HL-60 (cell line): ENCODE data around the gene NUP98.

Source experiments
- DNase-seq, 2 experiments: peaks; one replicate each; pipeline ENCODE4 v3.0.0-alpha.2; 2010 to 2020; ENCODE audit warnings: low read depth in 1 of 2, low spot score in 1 of 2
- H3K27ac ChIP-seq: fragments of 250-450 bp; sonication (Bioruptor Pico); replicated peaks from 2 replicates; pipeline ENCODE4 v1.5.1; 2020; ENCODE audit warnings: mild to moderate bottlenecking, moderate library complexity
- H3K27me3 ChIP-seq: fragments of 250-450 bp; sonication (Bioruptor Pico); 2 replicates; pipeline ENCODE4 v1.5.1; 2021; ENCODE audit warnings: mild to moderate bottlenecking, moderate library complexity; ENCODE audit not compliant: insufficient read depth, poor library complexity, severe bottlenecking
- H3K4me3 ChIP-seq: replicated peaks from 2 replicates; pipeline ENCODE4 v1.5.1; 2011; ENCODE audit warnings: mild to moderate bottlenecking, control low read depth, low read length; ENCODE audit not compliant: insufficient read depth
- GABPA ChIP-seq: IDR thresholded peaks from 2 replicates; pipeline ENCODE4 v1.6.1; 2012; ENCODE audit warnings: low read depth
- POLR2AphosphoS5 ChIP-seq: IDR thresholded peaks from 2 replicates; pipeline ENCODE4 v1.6.1; 2012; ENCODE audit warnings: low read depth
- SPI1 ChIP-seq: IDR thresholded peaks from 2 replicates; pipeline ENCODE4 v1.6.1; 2012; ENCODE audit warnings: low read depth, mild to moderate bottlenecking, borderline replicate concordance
- TF ChIP-seq, protein P1 (sequence below): IDR thresholded peaks from one replicate; pipeline ENCODE4 v1.5.1; 2011; ENCODE audit warnings: low read length, control low read depth, inconsistent platforms; ENCODE audit not compliant: insufficient read depth
- TF ChIP-seq, protein P2 (sequence below): IDR thresholded peaks from 2 replicates; pipeline ENCODE4 v1.6.1; 2012; ENCODE audit warnings: low read depth; ENCODE audit not compliant: insufficient replicate concordance

NUP98 gene

DNA sequence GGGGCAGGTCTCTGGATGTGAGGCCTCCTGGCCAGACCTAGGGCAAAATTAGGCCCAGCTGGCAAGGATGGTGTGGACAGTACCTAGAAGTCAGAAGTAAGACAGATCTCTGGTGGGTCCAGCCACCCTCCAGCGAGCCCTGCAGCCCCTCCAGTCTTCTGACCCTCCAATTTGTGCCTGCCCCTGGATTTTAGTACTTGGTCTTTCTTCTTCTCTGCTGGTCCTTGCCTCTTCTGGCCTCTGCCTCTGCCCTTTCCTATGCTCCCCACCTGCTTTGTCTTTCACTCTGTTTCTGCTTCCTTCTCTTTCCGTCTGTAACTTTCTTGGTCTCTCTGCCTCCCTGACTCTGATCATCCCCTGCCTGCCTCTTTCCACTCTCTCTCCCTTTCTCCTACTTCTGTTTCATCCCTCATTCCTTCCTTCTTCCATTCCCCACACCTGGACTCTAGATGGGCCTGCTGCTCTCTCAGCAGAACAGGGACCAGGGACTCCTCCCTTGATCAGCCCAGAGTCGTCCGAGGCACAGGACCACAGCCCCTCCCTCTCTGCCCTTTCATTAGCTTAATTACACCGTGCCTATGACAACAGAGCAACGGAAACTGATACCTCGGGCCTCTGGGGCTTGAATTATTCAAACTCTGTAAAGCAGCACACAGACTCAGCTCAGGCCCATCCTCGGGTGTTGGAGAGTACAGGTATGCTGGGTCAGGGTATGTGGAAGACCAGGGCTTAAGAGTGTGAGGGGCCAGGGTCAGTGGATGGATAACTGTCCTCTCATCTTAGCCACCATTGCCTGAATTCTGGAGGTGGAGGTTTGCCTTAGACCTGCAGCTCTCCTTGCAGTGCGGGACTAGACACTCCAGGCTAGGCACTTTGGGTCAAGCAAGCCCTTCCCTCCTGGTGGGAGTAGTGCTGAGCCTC is 125.8 kb downstream of the NUP98 start, which contains the start of gene CHRNA10:
TSS of gene CHRNA10 (minus strand) at position 51 of the 921 bp plus-strand sequence. CDS start 72 bp downstream, outside the sequence.
- DNase-seq: no peak
- no peak within 1 kb of the TSS for H3K4me3 ChIP-seq
- TF ChIP-seq POLR2AphosphoS5: no peak
- TF ChIP-seq SPI1: no peak
- TF ChIP-seq, protein P1, sequence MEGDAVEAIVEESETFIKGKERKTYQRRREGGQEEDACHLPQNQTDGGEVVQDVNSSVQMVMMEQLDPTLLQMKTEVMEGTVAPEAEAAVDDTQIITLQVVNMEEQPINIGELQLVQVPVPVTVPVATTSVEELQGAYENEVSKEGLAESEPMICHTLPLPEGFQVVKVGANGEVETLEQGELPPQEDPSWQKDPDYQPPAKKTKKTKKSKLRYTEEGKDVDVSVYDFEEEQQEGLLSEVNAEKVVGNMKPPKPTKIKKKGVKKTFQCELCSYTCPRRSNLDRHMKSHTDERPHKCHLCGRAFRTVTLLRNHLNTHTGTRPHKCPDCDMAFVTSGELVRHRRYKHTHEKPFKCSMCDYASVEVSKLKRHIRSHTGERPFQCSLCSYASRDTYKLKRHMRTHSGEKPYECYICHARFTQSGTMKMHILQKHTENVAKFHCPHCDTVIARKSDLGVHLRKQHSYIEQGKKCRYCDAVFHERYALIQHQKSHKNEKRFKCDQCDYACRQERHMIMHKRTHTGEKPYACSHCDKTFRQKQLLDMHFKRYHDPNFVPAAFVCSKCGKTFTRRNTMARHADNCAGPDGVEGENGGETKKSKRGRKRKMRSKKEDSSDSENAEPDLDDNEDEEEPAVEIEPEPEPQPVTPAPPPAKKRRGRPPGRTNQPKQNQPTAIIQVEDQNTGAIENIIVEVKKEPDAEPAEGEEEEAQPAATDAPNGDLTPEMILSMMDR: no peak
- TF ChIP-seq, protein P2, sequence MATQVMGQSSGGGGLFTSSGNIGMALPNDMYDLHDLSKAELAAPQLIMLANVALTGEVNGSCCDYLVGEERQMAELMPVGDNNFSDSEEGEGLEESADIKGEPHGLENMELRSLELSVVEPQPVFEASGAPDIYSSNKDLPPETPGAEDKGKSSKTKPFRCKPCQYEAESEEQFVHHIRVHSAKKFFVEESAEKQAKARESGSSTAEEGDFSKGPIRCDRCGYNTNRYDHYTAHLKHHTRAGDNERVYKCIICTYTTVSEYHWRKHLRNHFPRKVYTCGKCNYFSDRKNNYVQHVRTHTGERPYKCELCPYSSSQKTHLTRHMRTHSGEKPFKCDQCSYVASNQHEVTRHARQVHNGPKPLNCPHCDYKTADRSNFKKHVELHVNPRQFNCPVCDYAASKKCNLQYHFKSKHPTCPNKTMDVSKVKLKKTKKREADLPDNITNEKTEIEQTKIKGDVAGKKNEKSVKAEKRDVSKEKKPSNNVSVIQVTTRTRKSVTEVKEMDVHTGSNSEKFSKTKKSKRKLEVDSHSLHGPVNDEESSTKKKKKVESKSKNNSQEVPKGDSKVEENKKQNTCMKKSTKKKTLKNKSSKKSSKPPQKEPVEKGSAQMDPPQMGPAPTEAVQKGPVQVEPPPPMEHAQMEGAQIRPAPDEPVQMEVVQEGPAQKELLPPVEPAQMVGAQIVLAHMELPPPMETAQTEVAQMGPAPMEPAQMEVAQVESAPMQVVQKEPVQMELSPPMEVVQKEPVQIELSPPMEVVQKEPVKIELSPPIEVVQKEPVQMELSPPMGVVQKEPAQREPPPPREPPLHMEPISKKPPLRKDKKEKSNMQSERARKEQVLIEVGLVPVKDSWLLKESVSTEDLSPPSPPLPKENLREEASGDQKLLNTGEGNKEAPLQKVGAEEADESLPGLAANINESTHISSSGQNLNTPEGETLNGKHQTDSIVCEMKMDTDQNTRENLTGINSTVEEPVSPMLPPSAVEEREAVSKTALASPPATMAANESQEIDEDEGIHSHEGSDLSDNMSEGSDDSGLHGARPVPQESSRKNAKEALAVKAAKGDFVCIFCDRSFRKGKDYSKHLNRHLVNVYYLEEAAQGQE: no peak
- TF ChIP-seq GABPA: no peak
- H3K27me3 ChIP-seq: no peaks in the 10 kb centered on the region
- no peak within 1 kb of the TSS for H3K27ac ChIP-seq

DNA sequence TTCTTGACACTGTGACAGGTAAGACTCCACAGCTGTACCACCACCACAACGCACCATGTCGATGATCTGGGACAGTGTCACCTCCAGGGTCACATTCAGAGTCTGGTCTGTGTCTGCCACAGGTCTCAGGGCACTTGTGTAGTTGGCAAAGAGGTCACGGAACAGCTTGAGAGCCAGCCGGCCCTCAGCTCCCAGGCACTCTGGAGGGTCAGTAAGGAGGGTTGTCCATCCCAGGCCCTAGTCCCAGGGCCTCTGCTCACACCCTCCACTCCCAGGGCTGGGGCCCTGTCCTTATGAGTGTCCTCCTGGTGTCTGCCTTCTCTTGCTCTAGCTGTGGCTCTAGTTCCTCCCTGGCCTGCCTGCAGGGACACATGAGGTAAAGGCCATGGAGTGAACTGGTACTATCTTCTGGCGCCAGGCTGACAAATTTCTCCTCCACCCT is 127.6 kb downstream of the NUP98 start:
- TF ChIP-seq, protein P2: no peak
- no peak for TF ChIP-seq POLR2AphosphoS5
- no peak for TF ChIP-seq SPI1
- TF ChIP-seq, protein P1: no peak
- no peak for TF ChIP-seq GABPA
- no peak overlapping the region for H3K27ac ChIP-seq
- no peak for DNase-seq
- no peak overlapping the region for H3K4me3 ChIP-seq
- H3K27me3 ChIP-seq: no peaks in the 10 kb centered on the region

DNA sequence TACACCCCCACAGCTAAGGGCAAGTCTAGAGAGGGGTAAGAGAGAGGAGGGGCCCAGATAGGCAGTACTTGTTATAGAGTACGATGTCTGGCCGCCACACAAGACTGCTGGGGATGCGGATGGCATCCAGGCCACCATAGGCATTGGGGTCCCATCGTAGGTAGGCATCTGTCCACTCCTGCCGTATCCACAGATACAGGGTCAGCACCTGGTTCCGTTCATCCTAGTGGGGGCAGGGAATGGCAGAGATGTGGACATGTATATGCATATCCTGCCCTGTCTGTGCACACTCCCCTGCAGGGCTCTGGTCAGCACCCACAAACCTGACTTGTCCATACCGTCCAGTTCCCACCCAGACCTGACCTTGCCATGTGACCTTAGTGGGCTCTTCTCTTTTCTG is 128.2 kb downstream of the NUP98 start:
- no peak overlapping the region for H3K4me3 ChIP-seq

More for the DNA sequence above, 128.2 kb downstream of the NUP98 start:
- no peaks in the 10 kb centered on the region for H3K27me3 ChIP-seq
- H3K27ac ChIP-seq: no peak overlapping the region
- TF ChIP-seq GABPA (no peak), POLR2AphosphoS5 (no peak), SPI1 (no peak)
- TF ChIP-seq, protein P1: no peak
- TF ChIP-seq, protein P2: no peak
- no peak for DNase-seq
